NK-92 (cell line): Measurements from ENCODE around the gene XRCC4.

ENCODE experiments used
- DNase-seq: peaks from one replicate; lab custom pipeline; 2025; ENCODE audit not compliant: unreplicated experiment; lab: John Stamatoyannopoulos, UW

Gene XRCC4

GRCh38 chr5:83069096-83069799, 8.1 kb upstream of the XRCC4 start:
- no peak for DNase-seq

GRCh38 chr5:83071286-83072051, 5.9 kb upstream of the XRCC4 start:
- DNase-seq: no peak

- DNase-seq: no peak
These were observed 4.4 kb upstream of the XRCC4 start for GRCh38 chr5:83072966-83073365.

- no peak for DNase-seq
These were observed 415 bp downstream of the XRCC4 start for GRCh38 chr5:83077662-83078261.

- no peak for DNase-seq
These were observed 5.4 kb downstream of the XRCC4 start for GRCh38 chr5:83082750-83083149.

- DNase-seq: no peak
These were observed 7.0 kb downstream of the XRCC4 start for GRCh38 chr5:83084336-83084735.

- DNase-seq: no peak
These were observed 7.8 kb downstream of the XRCC4 start for GRCh38 chr5:83085106-83085505.

GRCh38 chr5:83090169-83090568, 12.8 kb downstream of the XRCC4 start:
- no peak for DNase-seq

- DNase-seq: no peak
These were observed 15.3 kb downstream of the XRCC4 start for GRCh38 chr5:83092619-83093018.

GRCh38 chr5:83093692-83094091, 16.3 kb downstream of the XRCC4 start:
- DNase-seq: no peak

GRCh38 chr5:83095163-83095956, 18.0 kb downstream of the XRCC4 start:
- DNase-seq: no peak

- no peak for DNase-seq
These were observed 18.7 kb downstream of the XRCC4 start for GRCh38 chr5:83095957-83096539.

GRCh38 chr5:83096660-83097339, 19.5 kb downstream of the XRCC4 start:
- DNase-seq: no peak

- no peak for DNase-seq
These were observed 20.4 kb downstream of the XRCC4 start for GRCh38 chr5:83097689-83098231.

GRCh38 chr5:83099001-83099400, 21.7 kb downstream of the XRCC4 start:
- DNase-seq: no peak

GRCh38 chr5:83099445-83099844, 22.1 kb downstream of the XRCC4 start:
- no peak for DNase-seq

GRCh38 chr5:83101514-83101913, 24.2 kb downstream of the XRCC4 start:
- DNase-seq: no peak

- no peak for DNase-seq
These were observed 25.1 kb downstream of the XRCC4 start for GRCh38 chr5:83102364-83102980.

- DNase-seq: no peak
These were observed 26.7 kb downstream of the XRCC4 start for GRCh38 chr5:83104021-83104420.
